HG03139 (cell line): Measurements from ENCODE around the gene EXT2.

Experiments used
- ATAC-seq: cut with Tn5 transposase; IDR thresholded peaks from one replicate; pipeline ENCODE4 v1.9.1; 2021; ENCODE audit not compliant: unreplicated experiment

The EXT2 gene

GRCh38 chr11:44083906-44084305 lies 11.6 kb upstream of the EXT2 start:
- no peak for ATAC-seq

GRCh38 chr11:44085330-44085729 lies 10.1 kb upstream of the EXT2 start:
- ATAC-seq, result no peak

GRCh38 chr11:44088377-44088776 lies 7.1 kb upstream of the EXT2 start:
- no peak for ATAC-seq

- ATAC-seq, result no peak
Measured at GRCh38 chr11:44088871-44089270, 6.6 kb upstream of the EXT2 start.

DNA sequence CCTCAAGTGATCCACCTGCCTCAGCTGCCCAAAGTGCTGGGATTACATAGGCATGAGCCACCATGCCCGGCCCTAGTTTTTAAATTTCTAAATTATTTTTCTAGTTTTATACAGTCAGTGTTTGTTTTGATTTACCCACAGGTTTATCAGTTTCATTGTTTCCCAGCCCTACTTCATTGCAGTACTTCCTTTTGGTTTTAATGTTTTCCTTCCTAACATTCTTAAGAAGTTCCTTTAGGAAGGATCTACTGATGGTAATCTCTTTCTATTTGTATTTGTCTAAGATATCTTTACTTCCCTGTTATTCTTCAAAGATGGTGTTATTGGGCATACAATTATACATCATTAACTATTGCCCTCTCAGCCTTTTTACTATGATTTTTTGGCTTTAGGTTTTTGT lies 4.9 kb upstream of the EXT2 start:
- ATAC-seq, result no peak

DNA sequence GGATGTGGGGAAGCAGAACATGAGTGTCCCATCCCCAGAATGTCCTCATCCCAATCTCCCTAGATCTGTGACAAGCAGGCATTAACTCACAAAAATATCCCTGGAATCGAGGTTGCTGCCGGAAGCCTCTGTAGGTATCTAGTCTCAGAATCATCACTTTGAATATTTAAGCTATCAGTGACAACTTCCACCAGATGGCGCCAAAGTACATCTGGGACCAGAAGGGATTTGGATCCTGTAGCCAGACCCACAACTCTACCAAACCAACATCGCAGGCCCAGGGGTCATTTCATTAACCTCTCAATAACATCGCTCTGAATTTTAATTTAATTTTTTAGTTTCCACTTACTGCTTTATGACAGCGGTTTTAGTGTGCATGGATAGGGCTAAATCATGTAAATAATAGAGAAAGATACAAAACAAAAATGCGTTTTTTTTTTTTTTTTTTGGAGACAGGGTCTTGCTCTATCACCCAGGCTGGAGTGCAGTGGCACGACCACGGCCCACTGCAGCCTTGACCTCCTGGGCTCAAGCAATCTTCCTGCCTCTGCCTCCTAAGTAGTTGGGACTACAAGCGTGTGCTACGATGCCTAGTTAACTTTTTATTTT lies 1.1 kb upstream of the EXT2 start:
- no peak for ATAC-seq

DNA sequence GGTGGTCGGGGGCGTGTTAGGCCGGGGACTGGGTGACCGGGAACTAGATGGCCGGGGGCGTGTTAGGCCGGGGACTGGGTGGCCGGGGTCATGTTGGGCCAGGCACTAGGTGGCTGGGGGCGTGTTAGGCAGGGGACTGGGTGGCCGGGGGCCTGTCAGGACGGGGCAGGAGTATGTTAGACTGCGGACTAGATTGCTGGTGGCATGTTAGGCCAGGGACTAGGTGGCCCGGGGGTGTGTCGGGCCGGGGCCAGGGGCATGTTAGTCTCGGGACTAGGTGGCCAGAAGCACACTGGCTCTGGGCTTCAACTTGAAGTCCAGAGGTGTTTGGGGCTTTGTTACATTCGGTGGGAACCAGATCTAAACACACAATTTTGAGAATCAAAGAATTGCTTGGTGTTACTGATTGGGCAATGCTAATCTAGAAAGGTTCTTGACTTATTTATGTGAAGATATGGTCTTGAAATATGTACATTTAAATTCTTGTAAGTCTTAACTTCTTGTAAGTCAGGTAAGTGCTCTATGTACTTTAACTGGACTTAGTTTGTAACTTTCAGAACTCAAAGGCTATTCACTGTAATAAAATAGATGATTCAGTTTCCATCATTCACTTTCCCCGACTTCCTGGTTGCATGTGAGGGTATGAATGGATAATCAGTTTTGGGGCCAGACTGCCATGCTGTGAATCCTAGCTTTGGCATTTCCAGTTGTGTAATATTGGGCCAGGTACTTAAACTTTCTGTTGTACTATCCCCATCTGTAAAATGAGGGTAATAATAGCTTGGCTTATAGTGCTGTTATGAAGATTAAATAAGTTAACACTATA lies 1.1 kb downstream of the EXT2 start:
- ATAC-seq, result no peak

DNA sequence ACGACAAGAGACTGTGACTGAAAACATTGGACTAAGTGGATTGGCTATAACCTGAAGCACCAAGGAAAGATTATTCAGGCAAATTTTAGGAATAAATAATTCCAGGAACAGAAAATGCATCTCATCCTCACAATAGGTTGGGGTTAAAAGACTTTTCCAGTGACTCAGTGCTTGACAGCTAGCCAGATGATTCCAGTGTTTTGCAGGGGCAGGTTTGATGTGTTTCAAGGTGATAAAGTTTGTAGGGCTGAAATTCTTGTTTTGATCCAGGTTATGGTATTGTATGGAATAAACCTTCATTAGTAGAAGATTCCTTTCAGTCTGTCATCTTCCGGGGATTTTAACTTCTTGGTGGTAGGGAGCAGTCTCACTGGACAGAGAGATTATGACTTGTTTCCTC lies 2.3 kb downstream of the EXT2 start:
- ATAC-seq, result no peak

- no peak for ATAC-seq
Measured at GRCh38 chr11:44101098-44101497, 5.6 kb downstream of the EXT2 start.

- no peak for ATAC-seq
Measured at GRCh38 chr11:44104481-44105294, 9.2 kb downstream of the EXT2 start.

- ATAC-seq, result no peak
Measured at GRCh38 chr11:44108260-44108659, 12.8 kb downstream of the EXT2 start.

DNA sequence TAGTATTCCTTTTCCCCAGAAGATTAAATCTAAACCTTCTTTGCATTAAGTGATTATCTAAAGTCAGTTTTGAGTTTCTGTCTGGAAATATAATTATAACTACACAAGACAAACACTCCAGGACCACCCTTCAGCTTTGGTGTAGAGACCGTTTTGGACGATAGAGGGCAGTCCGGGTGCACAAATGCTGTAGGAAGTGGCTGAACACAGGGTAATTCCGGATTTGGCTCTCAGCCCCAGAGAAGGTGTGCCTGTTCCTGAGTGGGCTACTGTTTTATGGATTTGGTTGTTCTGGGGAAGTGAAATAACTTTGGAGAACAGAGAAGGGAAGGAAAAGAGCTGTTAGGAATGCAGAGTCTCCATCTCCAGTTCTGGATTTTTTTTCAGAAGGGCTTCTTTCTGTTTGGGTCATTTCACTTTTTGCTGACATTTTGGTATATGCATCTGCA lies 14.8 kb downstream of the EXT2 start:
- peak; percentile 94 for ATAC-seq

DNA sequence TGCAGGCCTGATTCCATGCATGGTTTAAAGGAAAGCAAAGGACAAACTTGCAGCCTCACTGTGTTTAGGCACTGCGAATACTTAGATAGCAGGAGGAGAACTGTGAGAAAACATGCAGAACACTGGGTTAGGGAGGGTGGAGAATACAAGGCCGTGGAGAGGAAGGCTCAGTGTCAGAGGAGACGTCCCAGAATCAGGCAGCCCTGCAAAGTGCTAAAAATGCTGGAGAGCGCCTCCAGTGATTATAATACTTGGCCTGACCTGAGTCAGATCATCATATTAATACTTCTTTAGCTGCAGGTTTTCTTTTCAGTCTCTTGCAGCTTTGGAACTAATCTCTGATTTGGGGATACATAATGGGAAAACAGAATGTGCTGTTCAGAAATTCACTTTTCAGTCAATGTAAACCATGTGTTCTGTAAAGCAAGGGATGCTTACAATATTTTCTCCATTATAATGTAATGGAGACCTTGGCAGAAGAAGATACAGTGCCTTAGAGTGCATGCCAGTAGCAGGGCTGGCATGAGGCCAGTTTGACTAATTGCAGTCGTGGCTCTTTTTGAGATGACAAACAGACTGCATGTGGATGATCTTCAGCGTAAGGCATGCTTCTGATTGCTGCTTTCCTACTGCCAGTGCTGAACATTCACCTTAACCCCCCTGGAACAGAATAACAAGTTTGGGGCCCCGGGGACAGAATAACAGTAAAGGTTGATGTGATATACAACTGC lies 16.8 kb downstream of the EXT2 start:
- ATAC-seq, result no peak

GRCh38 chr11:44113018-44113417 lies 17.5 kb downstream of the EXT2 start:
- no peak for ATAC-seq

DNA sequence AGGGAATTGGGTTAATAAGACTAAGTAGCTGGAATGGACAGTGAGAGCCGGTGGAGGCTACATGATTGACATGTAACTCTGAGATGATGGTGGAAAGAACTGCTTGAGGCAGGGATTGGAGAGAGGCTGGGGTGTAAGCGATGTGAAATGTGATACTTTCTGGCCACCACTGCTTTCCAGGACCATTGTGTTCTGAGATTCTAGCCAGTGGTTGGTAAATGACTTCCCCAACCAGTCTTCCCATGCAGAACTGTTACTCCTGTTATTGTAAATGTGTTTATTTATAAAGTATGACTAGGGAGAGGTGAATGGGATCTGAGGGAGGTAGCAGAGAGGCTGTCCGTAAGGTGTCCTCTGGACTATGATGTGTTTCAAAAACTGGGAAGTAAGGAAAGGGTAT lies 18.1 kb downstream of the EXT2 start:
- no peak for ATAC-seq

- no peak for ATAC-seq
Measured at GRCh38 chr11:44116234-44116830, 20.9 kb downstream of the EXT2 start.

GRCh38 chr11:44120169-44120568 lies 24.7 kb downstream of the EXT2 start:
- no peak for ATAC-seq

GRCh38 chr11:44125598-44125997 lies 30.1 kb downstream of the EXT2 start:
- no peak for ATAC-seq

GRCh38 chr11:44126304-44126703 lies 30.8 kb downstream of the EXT2 start:
- ATAC-seq, result no peak

DNA sequence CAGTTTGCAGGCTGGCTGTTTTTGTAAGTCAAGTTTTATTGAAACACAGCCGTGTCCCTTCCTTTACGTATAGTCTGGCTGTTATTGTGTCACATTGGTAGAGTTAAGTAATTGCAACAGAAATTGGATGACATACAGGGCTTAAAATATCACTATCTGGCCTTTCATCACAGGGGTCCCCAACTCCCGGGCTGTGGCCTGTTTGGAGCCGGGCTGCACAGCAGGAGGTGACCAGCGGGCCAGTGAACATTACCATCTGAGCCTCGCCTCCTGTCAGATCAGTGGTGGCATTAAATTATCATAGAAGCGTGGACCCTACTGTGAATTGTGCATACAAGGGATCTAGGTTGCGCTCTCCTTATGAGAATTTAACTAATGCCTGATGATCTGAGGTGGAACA lies 31.7 kb downstream of the EXT2 start:
- no peak for ATAC-seq

DNA sequence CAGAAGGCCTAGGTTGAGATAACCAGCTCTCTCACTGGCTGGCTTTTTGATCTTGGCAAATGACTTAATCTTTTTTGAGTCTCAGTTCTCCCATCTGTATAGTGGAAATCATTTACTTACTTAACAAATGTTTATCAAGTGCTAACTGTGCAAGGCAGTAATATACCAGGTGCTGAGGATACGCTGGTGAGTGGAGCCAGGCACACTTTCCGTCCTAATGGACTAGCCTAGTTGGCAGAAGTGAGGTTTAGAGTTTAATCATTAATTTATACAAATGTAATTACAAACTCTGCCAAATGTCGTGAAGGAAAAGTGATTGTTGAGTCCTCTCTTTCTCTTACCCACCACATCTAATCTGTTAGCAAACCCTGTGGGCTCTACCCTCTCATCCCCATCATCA lies 33.3 kb downstream of the EXT2 start:
- no peak for ATAC-seq
